ENCODE data around the gene KDM3A. TPM values are rescaled to one million over a fixed set of nuclear protein-coding genes. Genes with fewer than 3 reads are reported as not detected.

KDM3A gene
- total RNA-seq, 1 experiment from 2014 or later = 34.2 TPM

DNA sequence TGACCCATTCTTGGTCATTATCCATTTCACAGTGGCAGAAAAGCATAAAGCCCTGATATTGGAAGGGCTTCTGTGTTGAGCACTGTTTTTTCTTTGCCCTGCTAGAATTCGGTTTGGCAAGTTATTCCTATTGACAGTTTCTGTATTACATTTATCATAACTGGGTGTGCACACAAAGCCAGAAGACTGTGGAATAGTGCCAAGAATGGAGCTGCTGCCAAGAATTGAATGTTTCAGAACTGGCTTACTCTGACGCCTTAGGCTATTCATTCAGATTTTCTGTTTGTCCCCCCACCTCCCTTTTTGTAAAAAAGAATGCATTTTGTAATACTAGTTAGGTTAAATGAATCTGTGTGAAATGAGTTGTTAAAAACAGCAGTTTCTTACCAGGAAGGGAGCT, 12.7 kb downstream of the KDM3A start (continued):
- no peak for TF ChIP-seq NFYB (CRISPR knock-in tag; conservative IDR thresholded peaks at IDR 0.05; ENCODE audit: low read depth)

DNA sequence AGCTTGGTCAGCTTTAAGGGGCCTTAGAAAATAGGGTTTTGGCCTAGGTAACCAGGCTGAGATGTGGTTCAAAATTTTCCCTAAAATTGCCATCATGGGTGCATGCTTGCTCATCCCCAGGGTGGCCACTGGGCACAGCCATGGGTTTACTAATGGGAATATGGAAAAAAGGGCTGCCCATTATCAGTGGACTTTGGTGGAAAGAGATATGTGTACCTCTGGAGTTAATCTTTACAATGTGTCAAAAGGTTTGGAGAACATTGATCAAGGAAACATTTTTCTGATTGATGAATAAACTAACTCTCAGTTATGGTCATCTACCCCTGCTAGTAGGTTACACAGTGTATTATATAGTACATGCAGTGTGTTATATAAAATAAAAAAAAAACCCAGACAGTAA, 13.1 kb downstream of the KDM3A start:
- ATAC-seq (no peak), DNase-seq (ENCODE audit: low spot score) (no peak)
- CTCF ChIA-PET = no interaction called here
- H3K27me3 Mint-ChIP-seq (ENCODE audit: low read depth) = no peaks in the 10 kb centered on the region
- TF ChIP-seq, protein P1, sequence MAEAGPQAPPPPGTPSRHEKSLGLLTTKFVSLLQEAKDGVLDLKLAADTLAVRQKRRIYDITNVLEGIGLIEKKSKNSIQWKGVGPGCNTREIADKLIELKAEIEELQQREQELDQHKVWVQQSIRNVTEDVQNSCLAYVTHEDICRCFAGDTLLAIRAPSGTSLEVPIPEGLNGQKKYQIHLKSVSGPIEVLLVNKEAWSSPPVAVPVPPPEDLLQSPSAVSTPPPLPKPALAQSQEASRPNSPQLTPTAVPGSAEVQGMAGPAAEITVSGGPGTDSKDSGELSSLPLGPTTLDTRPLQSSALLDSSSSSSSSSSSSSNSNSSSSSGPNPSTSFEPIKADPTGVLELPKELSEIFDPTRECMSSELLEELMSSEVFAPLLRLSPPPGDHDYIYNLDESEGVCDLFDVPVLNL (CRISPR knock-in tag; IDR thresholded peaks at IDR 0.05; ENCODE audit: borderline replicate concordance, low read depth) = no peak
- no peak for TF ChIP-seq NFYB (CRISPR knock-in tag; conservative IDR thresholded peaks at IDR 0.05; ENCODE audit: low read depth)
- TF ChIP-seq, protein P2, sequence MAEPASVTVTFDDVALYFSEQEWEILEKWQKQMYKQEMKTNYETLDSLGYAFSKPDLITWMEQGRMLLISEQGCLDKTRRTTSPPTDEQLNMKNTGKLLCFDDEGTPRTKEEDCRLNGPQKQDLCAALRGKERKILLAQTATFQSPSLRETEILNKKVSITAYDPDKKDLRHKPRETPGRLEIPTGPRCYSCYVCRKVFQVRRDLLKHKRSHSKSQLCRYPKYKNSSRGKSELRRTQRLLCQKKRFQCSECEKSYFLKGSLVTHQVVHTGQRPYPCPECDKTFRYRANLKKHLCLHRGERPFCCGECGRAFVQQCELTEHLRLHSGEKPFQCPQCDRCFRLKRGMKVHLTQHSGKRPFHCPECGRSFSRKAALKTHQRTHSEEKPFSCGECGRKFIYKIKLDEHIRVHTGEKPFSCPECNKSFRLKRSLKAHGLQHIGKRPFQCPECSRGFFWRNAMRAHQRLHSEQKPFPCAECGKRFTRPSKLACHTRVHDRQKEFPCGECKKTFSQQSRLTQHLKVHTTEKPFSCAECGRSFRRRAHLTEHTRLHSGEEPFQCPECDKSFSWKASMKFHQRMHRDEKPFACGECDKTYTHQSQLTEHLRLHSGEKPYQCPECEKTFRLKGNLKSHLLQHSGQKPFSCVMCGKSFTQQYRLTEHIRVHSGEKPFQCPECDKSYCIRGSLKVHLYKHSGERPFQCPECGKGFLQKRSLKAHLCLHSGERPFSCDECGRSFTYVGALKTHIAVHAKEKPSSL (CRISPR knock-in tag; conservative IDR thresholded peaks at IDR 0.05) = no peak
- no peak for TF ChIP-seq SMAD3 (CRISPR knock-in tag; IDR thresholded peaks at IDR 0.05; ENCODE audit: borderline replicate concordance)
- TF ChIP-seq, protein P3, sequence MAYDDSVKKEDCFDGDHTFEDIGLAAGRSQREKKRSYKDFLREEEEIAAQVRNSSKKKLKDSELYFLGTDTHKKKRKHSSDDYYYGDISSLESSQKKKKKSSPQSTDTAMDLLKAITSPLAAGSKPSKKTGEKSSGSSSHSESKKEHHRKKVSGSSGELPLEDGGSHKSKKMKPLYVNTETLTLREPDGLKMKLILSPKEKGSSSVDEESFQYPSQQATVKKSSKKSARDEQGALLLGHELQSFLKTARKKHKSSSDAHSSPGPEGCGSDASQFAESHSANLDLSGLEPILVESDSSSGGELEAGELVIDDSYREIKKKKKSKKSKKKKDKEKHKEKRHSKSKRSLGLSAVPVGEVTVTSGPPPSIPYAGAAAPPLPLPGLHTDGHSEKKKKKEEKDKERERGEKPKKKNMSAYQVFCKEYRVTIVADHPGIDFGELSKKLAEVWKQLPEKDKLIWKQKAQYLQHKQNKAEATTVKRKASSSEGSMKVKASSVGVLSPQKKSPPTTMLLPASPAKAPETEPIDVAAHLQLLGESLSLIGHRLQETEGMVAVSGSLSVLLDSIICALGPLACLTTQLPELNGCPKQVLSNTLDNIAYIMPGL (CRISPR knock-in tag; IDR thresholded peaks at IDR 0.05) = no peak
- TF ChIP-seq SMAD4 (CRISPR knock-in tag; IDR thresholded peaks at IDR 0.05) = no peak
- TF ChIP-seq, protein P4, sequence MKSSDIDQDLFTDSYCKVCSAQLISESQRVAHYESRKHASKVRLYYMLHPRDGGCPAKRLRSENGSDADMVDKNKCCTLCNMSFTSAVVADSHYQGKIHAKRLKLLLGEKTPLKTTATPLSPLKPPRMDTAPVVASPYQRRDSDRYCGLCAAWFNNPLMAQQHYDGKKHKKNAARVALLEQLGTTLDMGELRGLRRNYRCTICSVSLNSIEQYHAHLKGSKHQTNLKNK (CRISPR knock-in tag; IDR thresholded peaks at IDR 0.05) = no peak
- no peak for TF ChIP-seq ETV6 (CRISPR knock-in tag; IDR thresholded peaks at IDR 0.05)
- TF ChIP-seq, protein P5, sequence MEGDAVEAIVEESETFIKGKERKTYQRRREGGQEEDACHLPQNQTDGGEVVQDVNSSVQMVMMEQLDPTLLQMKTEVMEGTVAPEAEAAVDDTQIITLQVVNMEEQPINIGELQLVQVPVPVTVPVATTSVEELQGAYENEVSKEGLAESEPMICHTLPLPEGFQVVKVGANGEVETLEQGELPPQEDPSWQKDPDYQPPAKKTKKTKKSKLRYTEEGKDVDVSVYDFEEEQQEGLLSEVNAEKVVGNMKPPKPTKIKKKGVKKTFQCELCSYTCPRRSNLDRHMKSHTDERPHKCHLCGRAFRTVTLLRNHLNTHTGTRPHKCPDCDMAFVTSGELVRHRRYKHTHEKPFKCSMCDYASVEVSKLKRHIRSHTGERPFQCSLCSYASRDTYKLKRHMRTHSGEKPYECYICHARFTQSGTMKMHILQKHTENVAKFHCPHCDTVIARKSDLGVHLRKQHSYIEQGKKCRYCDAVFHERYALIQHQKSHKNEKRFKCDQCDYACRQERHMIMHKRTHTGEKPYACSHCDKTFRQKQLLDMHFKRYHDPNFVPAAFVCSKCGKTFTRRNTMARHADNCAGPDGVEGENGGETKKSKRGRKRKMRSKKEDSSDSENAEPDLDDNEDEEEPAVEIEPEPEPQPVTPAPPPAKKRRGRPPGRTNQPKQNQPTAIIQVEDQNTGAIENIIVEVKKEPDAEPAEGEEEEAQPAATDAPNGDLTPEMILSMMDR (IDR thresholded peaks at IDR 0.05) = no peak
- no peak overlapping the region for H3K4me3 Mint-ChIP-seq
- no peak overlapping the region for H3K27ac Mint-ChIP-seq
- POLR2A ChIA-PET = no interaction called here
- H3K9me3 Mint-ChIP-seq = no peaks in the 10 kb centered on the region
- H3K36me3 Mint-ChIP-seq = peaks cover 79% of the 10 kb centered on the region
- peaks cover 7% of the 10 kb centered on the region for H3K4me1 Mint-ChIP-seq

DNA sequence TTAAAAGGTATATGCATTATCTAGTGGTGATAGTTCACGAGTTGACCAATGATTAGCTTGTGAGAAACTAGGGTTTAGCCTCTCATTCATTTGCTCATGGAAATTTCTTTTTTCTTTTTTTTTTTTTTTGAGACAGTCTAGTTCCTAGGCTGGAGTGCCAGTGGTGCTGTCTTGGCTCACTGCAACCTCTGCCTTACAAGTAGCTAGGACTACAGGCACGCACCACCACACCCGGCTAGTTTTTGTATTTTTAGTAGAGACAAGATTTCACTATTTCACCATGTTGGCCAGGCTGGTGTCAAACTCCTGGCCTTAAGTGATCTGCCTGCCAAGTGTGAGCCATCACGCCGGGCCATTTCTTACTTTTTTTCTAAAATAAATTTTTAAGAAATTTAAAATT, 14.0 kb downstream of the KDM3A start:
- H3K27ac Mint-ChIP-seq = no peak overlapping the region
- DNase-seq (ENCODE audit: low spot score) = no peak
- ChIA-PET POLR2A (no interaction called here), CTCF (interaction anchor here (0.6 kb wide), 1 partner anchor 251 kb away, joined by 3 read pairs; no protein-coding TSS in a partner anchor)
- H3K27me3 Mint-ChIP-seq (ENCODE audit: low read depth) = no peaks in the 10 kb centered on the region
- peaks cover 80% of the 10 kb centered on the region for H3K36me3 Mint-ChIP-seq
- H3K4me3 Mint-ChIP-seq = no peak overlapping the region
- TF ChIP-seq SMAD4 (CRISPR knock-in tag; IDR thresholded peaks at IDR 0.05) = no peak
- TF ChIP-seq, protein P6, sequence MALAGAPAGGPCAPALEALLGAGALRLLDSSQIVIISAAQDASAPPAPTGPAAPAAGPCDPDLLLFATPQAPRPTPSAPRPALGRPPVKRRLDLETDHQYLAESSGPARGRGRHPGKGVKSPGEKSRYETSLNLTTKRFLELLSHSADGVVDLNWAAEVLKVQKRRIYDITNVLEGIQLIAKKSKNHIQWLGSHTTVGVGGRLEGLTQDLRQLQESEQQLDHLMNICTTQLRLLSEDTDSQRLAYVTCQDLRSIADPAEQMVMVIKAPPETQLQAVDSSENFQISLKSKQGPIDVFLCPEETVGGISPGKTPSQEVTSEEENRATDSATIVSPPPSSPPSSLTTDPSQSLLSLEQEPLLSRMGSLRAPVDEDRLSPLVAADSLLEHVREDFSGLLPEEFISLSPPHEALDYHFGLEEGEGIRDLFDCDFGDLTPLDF (CRISPR knock-in tag; IDR thresholded peaks at IDR 0.05) = no peak
- no peak for TF ChIP-seq NFATC4 (CRISPR knock-in tag; IDR thresholded peaks at IDR 0.05)
- no peak for TF ChIP-seq GABPB1 (CRISPR knock-in tag; IDR thresholded peaks at IDR 0.05)
- no peak for TF ChIP-seq CBFB (CRISPR knock-in tag; IDR thresholded peaks at IDR 0.05; ENCODE audit: low read depth)
- TF ChIP-seq, protein P4 (CRISPR knock-in tag; IDR thresholded peaks at IDR 0.05) = no peak
- TF ChIP-seq ZNF121 (CRISPR knock-in tag; IDR thresholded peaks at IDR 0.05) = no peak
- TF ChIP-seq CREM (CRISPR knock-in tag; IDR thresholded peaks at IDR 0.05) = no peak
- TF ChIP-seq ZNF138 (CRISPR knock-in tag; conservative IDR thresholded peaks at IDR 0.05) = no peak
- TF ChIP-seq, protein P3 (CRISPR knock-in tag; IDR thresholded peaks at IDR 0.05) = no peak
- no peak for TF ChIP-seq GRHL2 (CRISPR knock-in tag; IDR thresholded peaks at IDR 0.05; ENCODE audit: insufficient replicate concordance, severe bottlenecking)
- TF ChIP-seq, protein P7, sequence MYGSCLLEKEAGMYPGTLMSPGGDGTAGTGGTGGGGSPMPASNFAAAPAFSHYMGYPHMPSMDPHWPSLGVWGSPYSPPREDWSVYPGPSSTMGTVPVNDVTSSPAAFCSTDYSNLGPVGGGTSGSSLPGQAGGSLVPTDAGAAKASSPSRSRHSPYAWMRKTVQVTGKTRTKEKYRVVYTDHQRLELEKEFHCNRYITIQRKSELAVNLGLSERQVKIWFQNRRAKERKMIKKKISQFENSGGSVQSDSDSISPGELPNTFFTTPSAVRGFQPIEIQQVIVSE (CRISPR knock-in tag; IDR thresholded peaks at IDR 0.05; ENCODE audit: borderline replicate concordance) = no peak
- no peak for TF ChIP-seq ESRRA (CRISPR knock-in tag; IDR thresholded peaks at IDR 0.05; ENCODE audit: borderline replicate concordance)
- TF ChIP-seq, protein P8, sequence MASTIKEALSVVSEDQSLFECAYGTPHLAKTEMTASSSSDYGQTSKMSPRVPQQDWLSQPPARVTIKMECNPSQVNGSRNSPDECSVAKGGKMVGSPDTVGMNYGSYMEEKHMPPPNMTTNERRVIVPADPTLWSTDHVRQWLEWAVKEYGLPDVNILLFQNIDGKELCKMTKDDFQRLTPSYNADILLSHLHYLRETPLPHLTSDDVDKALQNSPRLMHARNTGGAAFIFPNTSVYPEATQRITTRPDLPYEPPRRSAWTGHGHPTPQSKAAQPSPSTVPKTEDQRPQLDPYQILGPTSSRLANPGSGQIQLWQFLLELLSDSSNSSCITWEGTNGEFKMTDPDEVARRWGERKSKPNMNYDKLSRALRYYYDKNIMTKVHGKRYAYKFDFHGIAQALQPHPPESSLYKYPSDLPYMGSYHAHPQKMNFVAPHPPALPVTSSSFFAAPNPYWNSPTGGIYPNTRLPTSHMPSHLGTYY (CRISPR knock-in tag; IDR thresholded peaks at IDR 0.05) = no peak
- H3K4me1 Mint-ChIP-seq = no peaks in the 10 kb centered on the region
- ATAC-seq = no peak
- H3K9me3 Mint-ChIP-seq = no peaks in the 10 kb centered on the region

Measured in WTC11 (cell line).